IPS-NIHi11 (cell line): ENCODE results near the gene ABHD1.
"Not testable (repeated sequence)": the region's sequence is repeated elsewhere in the genome, so short reads cannot be mapped to it uniquely, and the experiment has no call there.

ENCODE experiments used
- DNase-seq: peaks from one replicate; pipeline ENCODE4 v3.0.0; 2012; ENCODE audit warnings: mixed read lengths, low spot score

ABHD1 gene

GRCh38 chr2:27170581-27171337 is 47.1 kb downstream of the ABHD1 start:
- DNase-seq, result no peak

DNA sequence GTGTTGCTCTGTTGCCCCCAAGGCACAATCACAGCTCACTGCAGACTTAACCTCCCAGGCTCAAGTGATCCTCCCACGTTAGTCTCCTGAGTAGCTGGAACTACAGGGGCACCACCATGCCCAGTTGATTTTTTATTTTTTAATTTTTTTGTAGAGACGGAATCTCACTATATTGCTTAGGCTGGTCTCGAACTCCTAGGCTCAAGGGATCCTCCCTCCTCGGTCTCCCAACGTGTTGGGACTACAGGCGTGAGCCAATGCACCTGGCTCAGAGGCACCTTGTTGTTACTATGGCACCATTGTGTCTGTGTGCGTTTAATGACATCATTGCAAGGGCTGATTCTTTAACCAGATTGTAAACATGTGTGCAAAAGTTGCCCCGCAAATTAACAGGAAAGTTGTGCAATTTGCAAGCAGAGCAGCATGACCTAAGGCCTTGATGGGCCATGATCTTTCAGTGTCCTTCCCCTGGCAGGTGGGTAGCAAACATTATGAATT is 47.8 kb downstream of the ABHD1 start:
- no peak for DNase-seq

- no peak for DNase-seq
Observed at GRCh38 chr2:27174638-27175037, 51.0 kb downstream of the ABHD1 start.

- no peak for DNase-seq
Observed at GRCh38 chr2:27175330-27175729, 51.7 kb downstream of the ABHD1 start.

DNA sequence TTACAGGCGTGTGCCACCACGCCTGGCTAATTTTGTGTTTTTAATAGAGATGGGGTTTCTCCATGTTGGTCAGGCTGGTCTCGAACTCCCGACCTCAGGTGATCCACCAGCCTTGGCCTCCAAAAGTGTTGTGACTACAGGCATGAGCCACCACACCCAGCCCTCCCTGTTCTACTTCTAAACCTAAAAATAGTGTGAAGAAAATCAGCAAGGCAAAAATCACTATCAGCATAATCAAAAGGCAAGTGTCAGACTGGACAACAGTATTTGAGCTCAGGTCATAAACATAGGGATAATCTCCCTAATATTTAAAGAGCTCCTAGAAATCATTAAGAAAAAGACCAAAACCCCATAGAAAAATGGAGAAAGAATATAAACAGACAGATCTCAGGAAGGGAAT is 52.2 kb downstream of the ABHD1 start:
- not testable (repeated sequence) for DNase-seq

GRCh38 chr2:27177441-27178351 is 54.1 kb downstream of the ABHD1 start:
- no peak for DNase-seq

DNA sequence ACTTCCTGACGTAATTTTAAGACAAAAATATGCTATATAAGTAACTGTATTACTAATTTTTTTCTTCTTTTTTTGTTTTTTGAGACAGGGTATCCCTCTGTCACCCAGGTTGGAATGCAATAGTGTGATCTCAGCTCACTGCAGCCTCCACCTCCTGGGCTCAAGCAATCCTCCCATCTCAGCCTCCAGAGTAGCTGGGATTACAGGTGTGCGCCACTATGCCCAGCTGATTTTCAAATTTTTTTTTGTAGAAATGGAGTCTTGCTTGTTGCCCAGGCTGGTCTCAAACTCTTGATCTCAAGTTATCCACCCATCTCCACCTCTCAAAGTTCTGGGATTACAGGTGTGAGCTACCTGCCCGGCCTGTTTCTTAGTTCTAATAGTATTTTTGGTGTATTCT is 54.9 kb downstream of the ABHD1 start:
- no peak for DNase-seq

GRCh38 chr2:27179344-27180000 is 55.9 kb downstream of the ABHD1 start:
- no peak for DNase-seq
